Gastroesophageal sphincter (tissue), 4 donors: Measurements from ENCODE around the gene ABCA6. TPM values are rescaled to one million over a fixed set of nuclear protein-coding genes. Genes with fewer than 3 reads are reported as not detected.
"Not testable (repeated sequence)": the region's sequence is repeated elsewhere in the genome, so short reads cannot be mapped to it uniquely, and the experiment has no call there.

Experiments used
- ATAC-seq: fragments of 150-250 bp; one replicate; pipeline ENCODE4 v1.9.1; 2016; ENCODE audit warnings: mild to moderate bottlenecking, moderate library complexity
- H3K27ac ChIP-seq, 4 donors: fragments of 200-600 bp; sonication (generic) in 3 of 4; 1 replicate in 3 of 4; 2 replicates in 1 of 4; pipeline ENCODE4 v1.5.1; 2016 to 2019
- H3K27me3 ChIP-seq: fragments of 200-600 bp; sonication (generic); one replicate; pipeline ENCODE4 v1.5.1; 2019
- H3K36me3 ChIP-seq, 2 donors: fragments of 200-600 bp; sonication (generic); one replicate each; pipeline ENCODE4 v1.5.1; 2019; ENCODE audit warnings: control low read depth in 1 of 2
- H3K4me1 ChIP-seq, 3 donors: fragments of 200-600 bp; sonication (generic); 1 replicate in 2 of 3; 2 replicates in 1 of 3; pipeline ENCODE4 v1.5.1; 2016 to 2019; ENCODE audit warnings: control low read depth in 2 of 3
- H3K4me3 ChIP-seq, 2 donors: fragments of 200-600 bp; sonication (generic); one replicate each; pipeline ENCODE4 v1.5.1; 2019; ENCODE audit warnings: mild to moderate bottlenecking in 1 of 2, moderate library complexity in 1 of 2
- H3K9me3 ChIP-seq, 3 donors: fragments of 200-600 bp; sonication (generic); one replicate each; pipeline ENCODE4 v1.5.1; 2017 to 2019; ENCODE audit warnings: control low read depth in 2 of 3
- EP300 ChIP-seq: sonication (generic); formaldehyde crosslinking; IDR thresholded peaks from one replicate; pipeline ENCODE4 v1.6.1; 2017; ENCODE audit warnings: antibody characterized with exemption, mild to moderate bottlenecking
- POLR2A ChIP-seq, 2 donors: fragments of 450-650 bp; IDR thresholded peaks; one replicate each; pipeline ENCODE4 v1.6.1; 2017; ENCODE audit warnings: antibody characterized with exemption in 2 of 2, mild to moderate bottlenecking in 2 of 2, moderate library complexity in 1 of 2
- POLR2AphosphoS5 ChIP-seq: sonication (generic); formaldehyde crosslinking; IDR thresholded peaks from one replicate; pipeline ENCODE4 v1.6.1; 2017; ENCODE audit warnings: antibody characterized with exemption
- WGBS, 2 donors: methylation state at CpG; one replicate each; pipeline ENCODE4 v1.1.5; 2018; ENCODE audit warnings: low coverage in 1 of 2; 5-methylcytosine and 5-hydroxymethylcytosine counted together
- total RNA-seq, 4 donors: library from RNA; depleted of rRNA; stranded (reverse); fragments of >200 nt; gene quantifications; one replicate each; pipeline ENCODE4 v1.1.0, GENCODE V29; 2016
- TF ChIP-seq, protein P1 (sequence below), 4 experiments: fragments of 200-600 bp in 2 of 4; fragments of 450-650 bp in 2 of 4; sonication (generic) in 1 of 4; IDR thresholded peaks; one replicate each; pipeline ENCODE4 v1.5.1; 2017 to 2019; ENCODE audit warnings: antibody characterized with exemption in 4 of 4, mild to moderate bottlenecking in 2 of 4, moderate library complexity in 2 of 4

ABCA6 gene
- total RNA-seq, 4 donors from 2014 or later, result 35.8 to 133 (median 71.1) TPM

DNA sequence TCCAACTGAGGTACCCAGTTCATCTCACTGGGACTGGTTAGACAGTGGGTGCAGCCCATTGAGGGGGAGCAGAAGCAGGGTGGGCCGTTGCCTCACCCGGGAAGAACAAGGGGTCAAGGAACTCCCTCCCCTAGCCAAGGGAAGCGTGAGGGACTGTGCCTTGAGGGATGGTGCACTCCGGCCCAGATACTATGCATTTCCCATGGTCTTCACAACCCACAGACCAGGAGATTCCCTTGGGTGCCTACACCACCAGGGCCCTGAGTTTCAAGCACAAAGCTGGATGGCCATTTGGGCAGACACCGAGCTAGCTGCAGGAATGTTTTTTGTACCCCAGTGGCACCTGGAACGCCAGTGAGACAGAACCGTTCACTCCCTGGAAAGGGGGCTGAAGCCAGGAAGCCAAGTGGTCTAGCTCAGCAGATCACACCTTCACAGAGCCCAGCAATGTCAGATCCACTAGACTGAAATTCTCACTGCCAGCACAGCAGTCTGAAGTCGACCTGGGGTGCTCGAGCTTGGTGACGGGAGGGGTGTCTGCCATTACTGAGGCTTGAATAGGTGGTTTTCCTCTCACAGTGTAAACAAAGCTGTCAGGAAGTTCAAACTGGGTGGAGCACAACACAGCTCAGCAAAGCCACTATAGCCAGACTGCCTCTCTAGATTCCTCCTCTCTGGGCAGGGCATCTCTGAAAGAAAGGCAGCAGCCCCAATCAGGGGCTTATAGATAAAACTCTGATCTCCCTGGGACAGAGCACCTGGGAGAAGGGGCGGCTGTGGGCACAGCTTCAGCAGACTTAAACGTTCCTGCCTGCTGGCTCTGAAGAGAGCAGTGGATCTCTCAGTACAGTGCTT is 71.1 kb downstream of the ABCA6 start:
- ATAC-seq, result not testable (repeated sequence)

DNA sequence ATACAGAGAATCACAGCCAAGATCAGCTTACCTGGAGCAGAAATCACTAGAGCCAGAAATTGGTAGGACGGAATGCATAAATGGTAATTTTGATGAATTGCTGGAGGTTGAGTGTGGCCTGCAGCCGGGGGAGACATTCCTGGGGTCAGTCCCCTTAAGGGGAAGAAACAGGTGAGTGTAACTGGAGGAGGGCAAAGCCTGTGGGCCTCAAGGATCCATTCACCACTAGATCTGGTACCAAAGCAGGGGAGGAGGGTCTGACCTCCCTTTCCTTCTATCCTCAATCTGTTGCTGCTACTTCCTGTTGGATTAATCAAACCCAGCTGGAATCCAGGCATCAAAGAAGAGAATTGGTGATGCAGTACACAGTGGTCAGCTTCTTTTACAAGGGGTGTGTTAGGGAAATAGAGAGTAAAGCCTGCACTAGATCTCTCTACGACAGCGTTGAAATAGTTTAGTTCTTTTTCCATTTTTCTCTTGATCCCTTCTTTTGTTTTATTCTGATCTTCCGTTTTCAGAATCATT is 72.4 kb downstream of the ABCA6 start:
- 72 to 82% methylated on average over 4 to 5 of the region's 5 CpGs for WGBS, 2 donors
- no peak for TF ChIP-seq EP300
- TF ChIP-seq, protein P1, sequence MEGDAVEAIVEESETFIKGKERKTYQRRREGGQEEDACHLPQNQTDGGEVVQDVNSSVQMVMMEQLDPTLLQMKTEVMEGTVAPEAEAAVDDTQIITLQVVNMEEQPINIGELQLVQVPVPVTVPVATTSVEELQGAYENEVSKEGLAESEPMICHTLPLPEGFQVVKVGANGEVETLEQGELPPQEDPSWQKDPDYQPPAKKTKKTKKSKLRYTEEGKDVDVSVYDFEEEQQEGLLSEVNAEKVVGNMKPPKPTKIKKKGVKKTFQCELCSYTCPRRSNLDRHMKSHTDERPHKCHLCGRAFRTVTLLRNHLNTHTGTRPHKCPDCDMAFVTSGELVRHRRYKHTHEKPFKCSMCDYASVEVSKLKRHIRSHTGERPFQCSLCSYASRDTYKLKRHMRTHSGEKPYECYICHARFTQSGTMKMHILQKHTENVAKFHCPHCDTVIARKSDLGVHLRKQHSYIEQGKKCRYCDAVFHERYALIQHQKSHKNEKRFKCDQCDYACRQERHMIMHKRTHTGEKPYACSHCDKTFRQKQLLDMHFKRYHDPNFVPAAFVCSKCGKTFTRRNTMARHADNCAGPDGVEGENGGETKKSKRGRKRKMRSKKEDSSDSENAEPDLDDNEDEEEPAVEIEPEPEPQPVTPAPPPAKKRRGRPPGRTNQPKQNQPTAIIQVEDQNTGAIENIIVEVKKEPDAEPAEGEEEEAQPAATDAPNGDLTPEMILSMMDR (IDR thresholded peaks at IDR 0.05), result no peak
- TF ChIP-seq POLR2AphosphoS5, result no peak
- no peak for TF ChIP-seq POLR2A (IDR thresholded peaks at IDR 0.05)
- no peak for ATAC-seq
- Histone ChIP-seq H3K27ac (no peak overlapping the region), H3K9me3 (peaks cover 0 to 5% (median 0%) of the 10 kb centered on the region in 3 donors), H3K4me1 (no peaks in the 10 kb centered on the region), H3K4me3 (no peak overlapping the region), H3K27me3 (no peaks in the 10 kb centered on the region), H3K36me3 (no peaks in the 10 kb centered on the region)

More for the DNA sequence above, 71.1 kb downstream of the ABCA6 start:
- H3K27me3 ChIP-seq, H3K36me3 ChIP-seq, H3K4me1 ChIP-seq, H3K27ac ChIP-seq, H3K4me3 ChIP-seq: not testable (repeated sequence)
- H3K9me3 ChIP-seq, result peaks cover 0 to 18% (median 0%) of the 10 kb centered on the region in 3 donors
- 80% methylated on average over 1 of the region's 12 CpGs; no CpG with 5 or more reads in 1 of the 2 donors for WGBS, 2 donors

DNA sequence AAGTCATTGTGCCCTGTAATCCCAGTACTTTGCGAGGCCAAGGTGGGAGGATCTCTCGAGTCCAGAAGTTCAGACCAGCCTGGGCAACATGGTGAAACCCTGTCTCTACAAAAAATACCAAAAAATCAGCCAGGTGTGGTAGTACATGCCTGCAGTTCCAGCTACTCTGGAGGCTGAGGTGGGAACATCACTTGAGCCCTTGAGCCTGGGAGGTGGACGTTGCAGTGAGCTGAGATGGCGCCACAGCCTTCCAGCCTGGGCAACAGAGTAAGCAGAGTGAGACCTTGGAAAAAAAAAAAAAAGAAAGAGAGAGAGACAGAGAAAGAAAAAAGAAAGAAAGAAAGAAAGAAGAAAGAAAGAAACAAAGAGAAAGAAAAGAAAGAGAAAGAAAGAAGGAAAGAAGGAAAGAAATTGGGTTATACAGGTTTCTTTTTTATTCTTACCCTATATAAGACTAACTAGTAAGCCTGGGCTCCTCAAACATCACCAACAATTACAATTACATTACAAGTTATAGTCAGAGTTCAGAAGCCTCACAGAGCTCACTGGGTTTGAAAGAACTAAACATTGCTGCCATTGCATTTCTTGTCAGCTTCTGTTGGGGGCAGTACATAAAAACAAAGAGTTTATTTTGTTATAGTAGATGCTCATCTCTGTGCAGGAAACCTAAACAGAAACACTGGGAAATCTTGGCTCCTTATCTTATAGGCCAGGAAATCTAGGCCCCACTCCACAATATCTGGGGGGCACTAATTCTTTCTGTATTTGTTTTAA is 74.2 kb downstream of the ABCA6 start:
- WGBS, 2 donors, result 93% methylated on average over 3 of the region's 4 CpGs; no CpG with 5 or more reads in 1 of the 2 donors
- Histone ChIP-seq H3K27me3 (no peaks in the 10 kb centered on the region), H3K36me3 (no peaks in the 10 kb centered on the region), H3K27ac (no peak overlapping the region), H3K4me1 (no peaks in the 10 kb centered on the region), H3K9me3 (no peaks in the 10 kb centered on the region), H3K4me3 (no peak overlapping the region)
- no peak for TF ChIP-seq POLR2AphosphoS5
- TF ChIP-seq, protein P1 (IDR thresholded peaks at IDR 0.05), result no peak
- no peak for ATAC-seq

DNA sequence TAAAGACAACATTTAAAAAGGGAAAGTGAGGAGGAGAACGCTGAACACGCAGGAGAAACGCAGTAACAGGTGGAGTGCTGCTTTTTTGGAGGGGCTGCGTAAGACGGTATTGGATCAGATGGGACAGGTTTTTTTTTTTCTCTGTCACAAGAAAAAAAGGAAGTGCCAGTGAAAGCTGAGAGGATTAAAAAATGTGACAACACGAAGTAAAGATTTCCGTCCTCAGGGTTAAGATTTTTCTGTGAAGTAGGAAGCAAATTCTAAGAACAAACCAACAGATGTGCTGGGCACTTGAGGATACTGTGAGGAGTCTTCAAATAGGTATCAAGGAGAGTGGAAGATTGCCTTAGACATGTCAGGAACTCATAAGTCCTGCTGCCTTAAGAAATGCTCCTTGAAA is 75.2 kb downstream of the ABCA6 start:
- H3K4me1 ChIP-seq, result peaks cover 0 to 5% (median 0%) of the 10 kb centered on the region in 3 donors
- no peak for ATAC-seq
- 66 to 69% methylated on average over 3 to 7 of the region's 7 CpGs for WGBS, 2 donors
- H3K4me3 ChIP-seq, result no peak overlapping the region
- TF ChIP-seq POLR2AphosphoS5, result no peak
- no peak for TF ChIP-seq POLR2A (IDR thresholded peaks at IDR 0.05)
- TF ChIP-seq, protein P1 (IDR thresholded peaks at IDR 0.05), result no peak
- TF ChIP-seq EP300, result no peak
- H3K9me3 ChIP-seq, result no peaks in the 10 kb centered on the region
- H3K27ac ChIP-seq, result no peak overlapping the region
- H3K36me3 ChIP-seq, result no peaks in the 10 kb centered on the region
- H3K27me3 ChIP-seq, result no peaks in the 10 kb centered on the region

DNA sequence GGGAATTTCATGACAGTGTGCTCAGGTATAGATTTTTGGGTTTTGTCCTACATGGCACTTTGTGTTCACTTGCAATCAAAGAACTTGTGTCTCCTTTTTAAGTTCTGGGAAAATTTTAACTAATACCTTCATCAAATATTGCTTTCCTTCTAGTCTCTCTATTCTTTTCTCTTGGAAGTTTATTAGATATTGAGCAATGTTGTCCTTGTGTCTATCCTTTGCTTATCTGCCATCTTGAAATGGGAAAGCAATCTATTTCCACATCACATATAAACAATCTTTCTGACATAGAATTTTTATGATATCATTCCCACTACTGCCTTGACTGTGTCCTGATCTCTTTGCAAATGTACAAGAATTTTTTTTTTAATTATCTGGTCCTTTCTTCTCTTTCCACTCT is 76.6 kb downstream of the ABCA6 start:
- Histone ChIP-seq H3K27me3 (no peaks in the 10 kb centered on the region), H3K9me3 (no peaks in the 10 kb centered on the region), H3K36me3 (no peaks in the 10 kb centered on the region), H3K4me1 (peaks cover 0 to 13% (median 0%) of the 10 kb centered on the region in 3 donors), H3K27ac (no peak overlapping the region), H3K4me3 (no peak overlapping the region)
- TF ChIP-seq EP300 (no peak), POLR2A (IDR thresholded peaks at IDR 0.05) (no peak), POLR2AphosphoS5 (no peak)
- TF ChIP-seq, protein P1 (IDR thresholded peaks at IDR 0.05), result no peak
- ATAC-seq, result no peak
